Measurements from ENCODE around the gene CDCA7.
A peak's percentile ranks its signal among the peaks of the same experiment; 100 is the strongest.
"Not testable (repeated sequence)": the region's sequence is repeated elsewhere in the genome, so short reads cannot be mapped to it uniquely, and the experiment has no call there.

CDCA7 gene

DNA sequence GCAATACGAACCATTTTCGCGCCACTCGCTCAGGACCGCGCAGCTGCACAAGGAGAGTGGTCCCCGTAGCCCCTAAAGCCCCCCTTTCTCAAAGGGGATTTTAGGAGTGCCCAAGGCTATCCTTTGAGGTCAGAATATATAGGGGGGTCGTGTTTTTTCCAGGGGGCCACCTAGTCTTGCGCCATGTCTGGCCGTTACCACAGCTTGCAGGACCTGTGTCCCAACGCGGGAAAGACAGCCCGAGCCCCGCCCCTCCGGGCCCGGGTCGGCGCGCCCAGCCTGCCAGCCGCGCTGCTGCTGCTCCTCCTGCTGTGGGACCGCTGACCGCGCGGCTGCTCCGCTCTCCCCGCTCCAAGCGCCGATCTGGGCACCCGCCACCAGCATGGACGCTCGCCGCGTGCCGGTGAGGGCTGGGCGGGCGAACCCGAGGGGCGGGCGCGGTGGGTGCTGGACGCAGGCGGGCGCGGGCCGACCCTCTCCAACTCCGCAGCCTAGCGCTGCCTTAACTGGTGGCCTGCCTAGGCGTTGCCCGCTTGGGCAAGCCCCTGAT lies at the start of gene CDCA7:
Gene CDCA7 (plus strand): TSS at position 291 of the 550 bp plus-strand sequence. CDS start 92 bp downstream, at position 383.
- DNase-seq (ENCODE audit: extremely low read depth, insufficient read length) = peak; percentile 90
- Histone ChIP-seq H3K27me3 (replicated peaks; ENCODE audit: control insufficient read depth, insufficient read depth, low read length) (no peaks in the 10 kb centered on the region), H3K36me3 (ENCODE audit: control insufficient read depth, insufficient read depth, low read length) (no peaks in the 10 kb centered on the region), H3K4me3 (replicated peaks; ENCODE audit: low read depth, low read length) (peak within 1 kb of the TSS; percentile 89)
- TF ChIP-seq, protein P1, sequence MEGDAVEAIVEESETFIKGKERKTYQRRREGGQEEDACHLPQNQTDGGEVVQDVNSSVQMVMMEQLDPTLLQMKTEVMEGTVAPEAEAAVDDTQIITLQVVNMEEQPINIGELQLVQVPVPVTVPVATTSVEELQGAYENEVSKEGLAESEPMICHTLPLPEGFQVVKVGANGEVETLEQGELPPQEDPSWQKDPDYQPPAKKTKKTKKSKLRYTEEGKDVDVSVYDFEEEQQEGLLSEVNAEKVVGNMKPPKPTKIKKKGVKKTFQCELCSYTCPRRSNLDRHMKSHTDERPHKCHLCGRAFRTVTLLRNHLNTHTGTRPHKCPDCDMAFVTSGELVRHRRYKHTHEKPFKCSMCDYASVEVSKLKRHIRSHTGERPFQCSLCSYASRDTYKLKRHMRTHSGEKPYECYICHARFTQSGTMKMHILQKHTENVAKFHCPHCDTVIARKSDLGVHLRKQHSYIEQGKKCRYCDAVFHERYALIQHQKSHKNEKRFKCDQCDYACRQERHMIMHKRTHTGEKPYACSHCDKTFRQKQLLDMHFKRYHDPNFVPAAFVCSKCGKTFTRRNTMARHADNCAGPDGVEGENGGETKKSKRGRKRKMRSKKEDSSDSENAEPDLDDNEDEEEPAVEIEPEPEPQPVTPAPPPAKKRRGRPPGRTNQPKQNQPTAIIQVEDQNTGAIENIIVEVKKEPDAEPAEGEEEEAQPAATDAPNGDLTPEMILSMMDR (IDR thresholded peaks at IDR 0.05; ENCODE audit: insufficient read depth, low read length, poor library complexity, severe bottlenecking) = no peak

DNA sequence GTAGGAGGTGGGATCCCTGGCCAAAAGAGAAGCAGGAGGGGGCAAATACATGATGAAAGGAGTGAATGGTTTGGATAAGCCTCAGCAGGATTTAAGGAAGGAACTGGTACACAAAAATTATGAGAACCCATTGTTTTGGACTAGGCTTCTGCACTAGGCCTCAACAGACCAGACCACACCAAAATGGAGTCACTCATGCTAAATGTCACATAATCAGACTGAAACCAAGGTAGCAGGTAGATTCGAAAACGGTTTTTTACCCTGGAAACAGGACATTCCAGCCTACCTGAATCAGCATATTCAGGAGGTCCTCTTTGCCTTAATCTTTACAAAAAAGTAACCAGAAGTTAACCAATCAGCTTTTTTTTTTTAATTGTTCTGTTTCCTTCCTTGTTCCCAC lies 49.4 kb upstream of the CDCA7 start:
- H3K36me3 ChIP-seq (ENCODE audit: control insufficient read depth, insufficient read depth, low read length) = no peaks in the 10 kb centered on the region
- H3K4me3 ChIP-seq (replicated peaks; ENCODE audit: low read depth, low read length) = no peak overlapping the region
- no peak for DNase-seq (ENCODE audit: extremely low read depth, insufficient read length)
- TF ChIP-seq, protein P1 (IDR thresholded peaks at IDR 0.05; ENCODE audit: insufficient read depth, low read length, poor library complexity, severe bottlenecking) = no peak
- H3K27me3 ChIP-seq (replicated peaks; ENCODE audit: control insufficient read depth, insufficient read depth, low read length) = no peaks in the 10 kb centered on the region

DNA sequence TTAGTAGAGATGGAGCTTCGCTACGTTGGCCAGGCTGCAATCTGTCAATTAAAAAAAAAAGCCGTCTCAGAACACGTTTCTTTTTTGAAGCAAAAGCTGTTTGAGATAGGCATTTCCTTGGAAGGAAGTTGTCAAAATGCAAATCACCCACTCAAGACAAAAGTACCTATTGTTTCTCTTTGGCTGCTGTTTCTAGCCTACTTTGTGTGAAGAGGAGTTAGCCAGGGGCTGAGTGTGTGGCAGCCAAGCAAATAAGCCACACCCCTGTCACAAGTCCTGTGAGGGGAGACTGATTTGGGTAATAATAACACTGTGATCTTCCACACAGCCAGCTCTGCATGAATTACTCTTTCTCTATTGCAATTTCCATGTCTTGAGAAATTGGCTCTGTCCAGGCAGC lies 47.4 kb upstream of the CDCA7 start:
- no peaks in the 10 kb centered on the region for H3K27me3 ChIP-seq (replicated peaks; ENCODE audit: control insufficient read depth, insufficient read depth, low read length)
- peak overlapping the region; percentile 43 for H3K4me3 ChIP-seq (replicated peaks; ENCODE audit: low read depth, low read length)
- no peaks in the 10 kb centered on the region for H3K36me3 ChIP-seq (ENCODE audit: control insufficient read depth, insufficient read depth, low read length)
- TF ChIP-seq, protein P1 (IDR thresholded peaks at IDR 0.05; ENCODE audit: insufficient read depth, low read length, poor library complexity, severe bottlenecking) = no peak
- DNase-seq (ENCODE audit: extremely low read depth, insufficient read length) = peak; percentile 69

DNA sequence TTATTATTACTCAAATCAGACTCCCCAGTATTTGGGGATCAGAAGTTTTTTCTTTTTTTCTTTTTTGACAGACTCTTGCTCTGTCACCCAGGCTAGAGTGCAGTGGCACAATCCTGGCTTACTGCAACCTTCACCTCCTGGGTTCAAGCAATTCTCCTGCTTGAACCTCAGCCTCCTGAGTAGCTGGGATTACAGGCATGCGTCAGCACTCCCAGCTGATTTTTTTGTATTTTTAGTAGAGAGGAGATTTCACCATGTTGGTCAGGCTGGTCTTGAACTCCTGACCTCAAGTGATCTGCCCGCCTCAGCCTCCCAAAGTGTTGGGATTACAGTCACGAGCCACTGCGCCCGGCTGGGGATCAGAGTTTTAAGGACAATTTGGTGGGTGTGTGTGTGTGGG lies 45.3 kb upstream of the CDCA7 start:
- not testable (repeated sequence) for H3K27me3 ChIP-seq (replicated peaks; ENCODE audit: control insufficient read depth, insufficient read depth, low read length); H3K4me3 ChIP-seq (replicated peaks; ENCODE audit: low read depth, low read length); H3K36me3 ChIP-seq (ENCODE audit: control insufficient read depth, insufficient read depth, low read length); DNase-seq (ENCODE audit: extremely low read depth, insufficient read length)

DNA sequence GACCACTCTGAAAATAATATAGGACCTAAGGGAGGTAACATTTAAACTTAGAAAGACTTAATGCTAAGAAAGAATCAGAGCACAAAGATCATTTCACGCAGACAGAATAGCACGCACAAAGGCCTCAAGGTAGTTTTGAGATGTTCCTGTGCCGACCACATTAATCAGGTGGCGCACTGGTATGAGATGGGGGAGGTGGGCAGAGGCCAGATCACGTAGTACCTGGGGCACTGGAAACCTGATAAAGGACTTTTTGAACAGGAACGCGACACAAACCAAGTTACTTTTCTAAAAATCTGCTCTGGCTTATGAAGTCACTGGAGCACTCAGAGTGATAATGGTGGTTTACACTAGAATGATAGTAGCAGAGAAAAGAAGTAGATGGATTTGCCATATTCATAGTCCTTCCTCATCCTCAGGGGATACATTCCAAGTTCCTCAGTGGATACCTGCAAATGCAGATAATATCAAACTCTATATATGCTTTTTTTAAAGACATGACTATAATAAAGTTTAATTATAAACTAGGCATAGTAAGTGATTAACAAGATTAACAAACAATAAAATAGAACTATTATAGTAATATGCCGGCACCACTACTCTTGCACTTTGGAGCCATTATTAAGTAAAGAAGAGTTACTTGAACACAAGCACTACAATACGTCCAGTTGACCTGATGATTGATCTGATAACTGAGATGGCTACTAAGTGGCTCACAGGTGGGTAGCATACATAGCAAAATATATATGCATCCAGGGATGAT lies 42.6 kb upstream of the CDCA7 start:
- H3K4me3 ChIP-seq (replicated peaks; ENCODE audit: low read depth, low read length) = no peak overlapping the region
- no peaks in the 10 kb centered on the region for H3K36me3 ChIP-seq (ENCODE audit: control insufficient read depth, insufficient read depth, low read length)
- H3K27me3 ChIP-seq (replicated peaks; ENCODE audit: control insufficient read depth, insufficient read depth, low read length) = no peaks in the 10 kb centered on the region
- TF ChIP-seq, protein P1 (IDR thresholded peaks at IDR 0.05; ENCODE audit: insufficient read depth, low read length, poor library complexity, severe bottlenecking) = no peak
- no peak for DNase-seq (ENCODE audit: extremely low read depth, insufficient read length)

DNA sequence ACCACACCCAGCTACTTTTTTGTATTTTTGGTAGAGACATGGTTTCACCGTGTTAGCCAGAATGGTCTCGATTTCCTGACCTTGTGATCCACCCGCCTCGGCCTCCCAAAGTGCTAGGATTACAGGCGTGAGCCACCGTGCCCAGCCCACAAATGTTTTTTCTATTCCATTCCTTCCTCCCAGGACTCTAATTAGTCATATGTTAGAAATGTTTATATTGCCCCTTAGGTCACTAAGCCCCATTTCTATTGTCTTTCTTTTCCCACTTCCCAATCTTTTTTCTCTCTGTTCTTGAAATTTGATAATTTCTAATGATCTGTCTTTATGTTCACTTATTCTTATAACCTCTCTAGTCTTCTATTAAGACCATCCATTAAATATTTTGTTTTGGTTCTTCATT lies 31.3 kb upstream of the CDCA7 start:
- DNase-seq (ENCODE audit: extremely low read depth, insufficient read length) = no peak
- Histone ChIP-seq H3K27me3 (replicated peaks; ENCODE audit: control insufficient read depth, insufficient read depth, low read length) (no peaks in the 10 kb centered on the region), H3K36me3 (ENCODE audit: control insufficient read depth, insufficient read depth, low read length) (no peaks in the 10 kb centered on the region), H3K4me3 (replicated peaks; ENCODE audit: low read depth, low read length) (no peak overlapping the region)
- TF ChIP-seq, protein P1 (IDR thresholded peaks at IDR 0.05; ENCODE audit: insufficient read depth, low read length, poor library complexity, severe bottlenecking) = no peak

Measured in GM06990 (cell line).